GM12878 (cell line): ENCODE data around the gene TEX44. TPM values are rescaled to one million over a fixed set of nuclear protein-coding genes. Genes with fewer than 3 reads are reported as not detected.

ENCODE experiments used
- CBX5 ChIP-seq: sonication (generic); IDR thresholded peaks from 2 replicates; pipeline ENCODE4 v1.6.1; 2016; ENCODE audit warnings: low read depth, moderate library complexity, mild to moderate bottlenecking, inconsistent platforms
- CHD4 ChIP-seq: fragments of 200-600 bp; sonication (generic); IDR thresholded peaks from 2 replicates; pipeline ENCODE4 v1.6.1; 2016; ENCODE audit warnings: mild to moderate bottlenecking
- EED ChIP-seq: sonication (generic); IDR thresholded peaks from 2 replicates; pipeline ENCODE4 v1.6.1; 2016; ENCODE audit warnings: antibody characterized with exemption, low read depth
- FOXK2 ChIP-seq: fragments of 450-650 bp; IDR thresholded peaks from 2 replicates; pipeline ENCODE4 v1.6.1; 2017; ENCODE audit warnings: mild to moderate bottlenecking, moderate library complexity
- FOXM1 ChIP-seq: IDR thresholded peaks from 2 replicates; pipeline ENCODE4 v1.6.1; 2012; ENCODE audit warnings: low read depth, mild to moderate bottlenecking, inconsistent platforms, low read length, moderate library complexity
- GABPA ChIP-seq: IDR thresholded peaks from 2 replicates; pipeline ENCODE4 v1.6.1; 2014; ENCODE audit warnings: antibody characterized with exemption, low read depth, mild to moderate bottlenecking, inconsistent platforms
- HDAC2 ChIP-seq: fragments of 200-600 bp; sonication (generic); IDR thresholded peaks from 2 replicates; pipeline ENCODE4 v1.6.1; 2017
- JUND ChIP-seq: IDR thresholded peaks from 2 replicates; pipeline ENCODE4 v1.6.1; 2012; ENCODE audit warnings: low read depth, mild to moderate bottlenecking, low read length, improper control_type of control experiment, moderate library complexity
- NR2C2 ChIP-seq: IDR thresholded peaks from 2 replicates; pipeline ENCODE4 v1.6.1; 2011; ENCODE audit warnings: borderline replicate concordance, low read depth; ENCODE audit not compliant: control insufficient read depth, insufficient read length
- PAX5 ChIP-seq: IDR thresholded peaks from 2 replicates; pipeline ENCODE4 v1.6.1; 2011; ENCODE audit warnings: low read depth, low read length, borderline replicate concordance
- RBBP5 ChIP-seq: fragments of 200-600 bp; sonication (generic); conservative IDR thresholded peaks from 2 replicates; pipeline ENCODE4 v1.6.1; 2016
- RCOR1 ChIP-seq: conservative IDR thresholded peaks from 2 replicates; pipeline ENCODE4 v1.6.1; 2012; ENCODE audit warnings: low read depth, low read length, improper control_type of control experiment
- RFX5 ChIP-seq: IDR thresholded peaks from 2 replicates; pipeline ENCODE4 v1.6.1; 2011; ENCODE audit warnings: low read depth, low read length, improper control_type of control experiment
- SMARCA5 ChIP-seq: fragments of 450-650 bp; IDR thresholded peaks from 2 replicates; pipeline ENCODE4 v1.6.1; 2017; ENCODE audit warnings: mild to moderate bottlenecking
- SREBF1 ChIP-seq: IDR thresholded peaks from 2 replicates; pipeline ENCODE4 v1.6.1; 2012; ENCODE audit warnings: mild to moderate bottlenecking, low read length
- TARDBP ChIP-seq: IDR thresholded peaks from 2 replicates; pipeline ENCODE4 v1.6.1; 2016; ENCODE audit warnings: borderline replicate concordance
- TCF3 ChIP-seq: IDR thresholded peaks from 2 replicates; pipeline ENCODE4 v1.6.1; 2012; ENCODE audit warnings: low read depth, mild to moderate bottlenecking, low read length, borderline replicate concordance; ENCODE audit not compliant: insufficient read depth
- ZNF24 ChIP-seq: fragments of 450-650 bp; IDR thresholded peaks from 2 replicates; pipeline ENCODE4 v1.6.1; 2017; ENCODE audit warnings: antibody characterized with exemption, mild to moderate bottlenecking
- polyA plus RNA-seq, 11 experiments: library from polyadenylated mRNA; depleted of rRNA in 4 of 11; unstranded in 6 of 11; stranded (reverse) in 5 of 11; fragments of >200 nt; fragmentation: Nextera tagmentation in 4 of 11; fragmentation: Illumina TruSeq in 1 of 11; extraction: Ambion mirVana in 4 of 11; extraction: Trizol in 1 of 11; gene quantifications; 1 replicate in 1 of 11; 2 replicates in 10 of 11; pipeline versions ENCODE4 v1.2.1 to v1.2.3, GENCODE V29; 2011 to 2016; ENCODE audit warnings: inconsistent platforms in 2 of 11, missing spikeins in 2 of 11, low read depth in 1 of 11
- total RNA-seq, 4 experiments: library from RNA; depleted of rRNA in 3 of 4; stranded (reverse); fragments of >200 nt in 3 of 4; fragmentation: Illumina TruSeq in 1 of 4; extraction: Trizol in 1 of 4; gene quantifications; 2 replicates each; pipeline versions ENCODE4 v1.2.1 to v1.2.3, GENCODE V29; 2013 to 2021
- TF ChIP-seq, protein P1 (sequence below): IDR thresholded peaks from 2 replicates; pipeline ENCODE4 v1.6.1; 2012; ENCODE audit warnings: improper control_type of control experiment, low read depth, low read length; ENCODE audit not compliant: insufficient replicate concordance
- TF ChIP-seq, protein P2 (sequence below): fragments of 450-650 bp; IDR thresholded peaks from 2 replicates; pipeline ENCODE4 v1.6.1; 2016; ENCODE audit warnings: mild to moderate bottlenecking, moderate library complexity, borderline replicate concordance

TEX44 gene
- total and polyA plus RNA-seq, 10 of the 15 experiments (the other 5 are each of a cell fraction or from before 2014, with no cell fraction given), result not detected

DNA sequence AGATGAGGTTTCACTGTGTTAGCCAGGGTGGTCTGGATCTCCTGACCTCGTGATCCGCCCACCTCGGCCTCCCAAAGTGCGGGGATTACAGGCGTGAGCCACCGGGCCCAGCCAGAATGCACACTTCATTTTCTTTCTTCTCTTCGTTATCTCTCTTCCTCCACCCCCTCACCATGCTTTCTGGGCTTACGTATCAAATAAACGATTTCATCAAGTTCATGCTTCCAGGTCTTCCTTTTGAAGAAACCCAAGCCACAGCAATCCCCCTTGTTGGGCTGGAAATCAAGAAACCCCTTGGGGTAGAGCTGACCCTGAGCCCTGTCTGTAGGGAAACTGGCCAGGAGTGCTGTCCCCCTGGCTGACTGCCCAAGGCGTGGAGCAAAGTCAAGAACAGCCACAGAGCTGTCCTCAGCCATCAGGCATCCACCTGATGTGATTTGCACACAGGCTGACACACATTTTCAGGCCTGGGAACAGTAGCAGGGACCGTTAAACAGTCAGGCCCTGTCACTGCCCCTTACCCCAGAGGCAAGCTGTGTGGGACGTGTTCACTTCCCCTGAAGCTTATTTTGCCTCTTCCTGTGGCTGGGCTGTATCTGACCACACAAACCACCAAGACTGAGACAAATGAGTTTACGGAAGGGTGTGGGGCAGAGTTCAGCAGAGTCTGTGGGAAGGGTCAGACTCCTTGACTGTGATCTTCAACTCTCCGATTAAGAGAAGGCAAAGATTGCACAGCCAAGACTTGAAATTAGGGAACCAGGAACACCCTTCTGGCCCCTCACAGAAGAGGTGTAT is 47.4 kb upstream of the TEX44 start (continued):
- TF ChIP-seq FOXM1, result peak; percentile 99
- TF ChIP-seq SMARCA5, result no peak
- TF ChIP-seq TARDBP, result peak; percentile 55; the same call in 1 of the 2 replicates
- peak; percentile 99 for TF ChIP-seq EED
- TF ChIP-seq CHD4, result no peak
- TF ChIP-seq RFX5, result no peak
- TF ChIP-seq RBBP5, result no peak
- TF ChIP-seq CBX5, result peak; percentile 97
- TF ChIP-seq, protein P1, sequence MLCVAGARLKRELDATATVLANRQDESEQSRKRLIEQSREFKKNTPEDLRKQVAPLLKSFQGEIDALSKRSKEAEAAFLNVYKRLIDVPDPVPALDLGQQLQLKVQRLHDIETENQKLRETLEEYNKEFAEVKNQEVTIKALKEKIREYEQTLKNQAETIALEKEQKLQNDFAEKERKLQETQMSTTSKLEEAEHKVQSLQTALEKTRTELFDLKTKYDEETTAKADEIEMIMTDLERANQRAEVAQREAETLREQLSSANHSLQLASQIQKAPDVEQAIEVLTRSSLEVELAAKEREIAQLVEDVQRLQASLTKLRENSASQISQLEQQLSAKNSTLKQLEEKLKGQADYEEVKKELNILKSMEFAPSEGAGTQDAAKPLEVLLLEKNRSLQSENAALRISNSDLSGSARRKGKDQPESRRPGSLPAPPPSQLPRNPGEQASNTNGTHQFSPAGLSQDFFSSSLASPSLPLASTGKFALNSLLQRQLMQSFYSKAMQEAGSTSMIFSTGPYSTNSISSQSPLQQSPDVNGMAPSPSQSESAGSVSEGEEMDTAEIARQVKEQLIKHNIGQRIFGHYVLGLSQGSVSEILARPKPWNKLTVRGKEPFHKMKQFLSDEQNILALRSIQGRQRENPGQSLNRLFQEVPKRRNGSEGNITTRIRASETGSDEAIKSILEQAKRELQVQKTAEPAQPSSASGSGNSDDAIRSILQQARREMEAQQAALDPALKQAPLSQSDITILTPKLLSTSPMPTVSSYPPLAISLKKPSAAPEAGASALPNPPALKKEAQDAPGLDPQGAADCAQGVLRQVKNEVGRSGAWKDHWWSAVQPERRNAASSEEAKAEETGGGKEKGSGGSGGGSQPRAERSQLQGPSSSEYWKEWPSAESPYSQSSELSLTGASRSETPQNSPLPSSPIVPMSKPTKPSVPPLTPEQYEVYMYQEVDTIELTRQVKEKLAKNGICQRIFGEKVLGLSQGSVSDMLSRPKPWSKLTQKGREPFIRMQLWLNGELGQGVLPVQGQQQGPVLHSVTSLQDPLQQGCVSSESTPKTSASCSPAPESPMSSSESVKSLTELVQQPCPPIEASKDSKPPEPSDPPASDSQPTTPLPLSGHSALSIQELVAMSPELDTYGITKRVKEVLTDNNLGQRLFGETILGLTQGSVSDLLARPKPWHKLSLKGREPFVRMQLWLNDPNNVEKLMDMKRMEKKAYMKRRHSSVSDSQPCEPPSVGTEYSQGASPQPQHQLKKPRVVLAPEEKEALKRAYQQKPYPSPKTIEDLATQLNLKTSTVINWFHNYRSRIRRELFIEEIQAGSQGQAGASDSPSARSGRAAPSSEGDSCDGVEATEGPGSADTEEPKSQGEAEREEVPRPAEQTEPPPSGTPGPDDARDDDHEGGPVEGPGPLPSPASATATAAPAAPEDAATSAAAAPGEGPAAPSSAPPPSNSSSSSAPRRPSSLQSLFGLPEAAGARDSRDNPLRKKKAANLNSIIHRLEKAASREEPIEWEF, result peak; percentile 60
- peak; percentile 80; the same call in 1 of the 2 replicates for TF ChIP-seq JUND
- TF ChIP-seq TCF3, result peak; percentile 89
- TF ChIP-seq RCOR1, result peak; percentile 88
- TF ChIP-seq ZNF24, result peak; percentile 40; the same call in 1 of the 2 replicates
- TF ChIP-seq FOXK2, result no peak
- no peak for TF ChIP-seq HDAC2
- TF ChIP-seq PAX5, result peak; percentile 98
- TF ChIP-seq SREBF1, result no peak
- TF ChIP-seq NR2C2, result no peak
- TF ChIP-seq, protein P2, sequence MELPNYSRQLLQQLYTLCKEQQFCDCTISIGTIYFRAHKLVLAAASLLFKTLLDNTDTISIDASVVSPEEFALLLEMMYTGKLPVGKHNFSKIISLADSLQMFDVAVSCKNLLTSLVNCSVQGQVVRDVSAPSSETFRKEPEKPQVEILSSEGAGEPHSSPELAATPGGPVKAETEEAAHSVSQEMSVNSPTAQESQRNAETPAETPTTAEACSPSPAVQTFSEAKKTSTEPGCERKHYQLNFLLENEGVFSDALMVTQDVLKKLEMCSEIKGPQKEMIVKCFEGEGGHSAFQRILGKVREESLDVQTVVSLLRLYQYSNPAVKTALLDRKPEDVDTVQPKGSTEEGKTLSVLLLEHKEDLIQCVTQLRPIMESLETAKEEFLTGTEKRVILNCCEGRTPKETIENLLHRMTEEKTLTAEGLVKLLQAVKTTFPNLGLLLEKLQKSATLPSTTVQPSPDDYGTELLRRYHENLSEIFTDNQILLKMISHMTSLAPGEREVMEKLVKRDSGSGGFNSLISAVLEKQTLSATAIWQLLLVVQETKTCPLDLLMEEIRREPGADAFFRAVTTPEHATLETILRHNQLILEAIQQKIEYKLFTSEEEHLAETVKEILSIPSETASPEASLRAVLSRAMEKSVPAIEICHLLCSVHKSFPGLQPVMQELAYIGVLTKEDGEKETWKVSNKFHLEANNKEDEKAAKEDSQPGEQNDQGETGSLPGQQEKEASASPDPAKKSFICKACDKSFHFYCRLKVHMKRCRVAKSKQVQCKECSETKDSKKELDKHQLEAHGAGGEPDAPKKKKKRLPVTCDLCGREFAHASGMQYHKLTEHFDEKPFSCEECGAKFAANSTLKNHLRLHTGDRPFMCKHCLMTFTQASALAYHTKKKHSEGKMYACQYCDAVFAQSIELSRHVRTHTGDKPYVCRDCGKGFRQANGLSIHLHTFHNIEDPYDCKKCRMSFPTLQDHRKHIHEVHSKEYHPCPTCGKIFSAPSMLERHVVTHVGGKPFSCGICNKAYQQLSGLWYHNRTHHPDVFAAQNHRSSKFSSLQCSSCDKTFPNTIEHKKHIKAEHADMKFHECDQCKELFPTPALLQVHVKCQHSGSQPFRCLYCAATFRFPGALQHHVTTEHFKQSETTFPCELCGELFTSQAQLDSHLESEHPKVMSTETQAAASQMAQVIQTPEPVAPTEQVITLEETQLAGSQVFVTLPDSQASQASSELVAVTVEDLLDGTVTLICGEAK, result no peak
- no peak for TF ChIP-seq GABPA
